OCI-LY1 (cell line): ENCODE data around the gene COL12A1.
"Not testable (repeated sequence)": the region's sequence is repeated elsewhere in the genome, so short reads cannot be mapped to it uniquely, and the experiment has no call there.

ENCODE experiments used
- H2AFZ ChIP-seq: fragments of 200-600 bp; sonication (generic), shearing (Covaris generic); 2 replicates; pipeline ENCODE4 v1.6.0; 2014; ENCODE audit warnings: antibody characterized with exemption, mild to moderate bottlenecking, low read length
- H3F3A ChIP-seq: fragments of 200-600 bp; sonication (generic), shearing (Covaris generic); 2 replicates; pipeline ENCODE4 v1.6.0; 2014; ENCODE audit warnings: mild to moderate bottlenecking, antibody characterized with exemption, low read length, moderate library complexity; ENCODE audit not compliant: insufficient read depth
- H3K27ac ChIP-seq: fragments of 200-600 bp; sonication (generic); 2 replicates; pipeline ENCODE4 v1.5.1; 2014; ENCODE audit warnings: low read length, mixed run types, mild to moderate bottlenecking, low read depth; ENCODE audit not compliant: poor library complexity, severe bottlenecking
- H3K27me3 ChIP-seq: fragments of 200-600 bp; sonication (generic); 2 replicates; pipeline ENCODE4 v1.6.0; 2014; ENCODE audit warnings: antibody characterized with exemption, mild to moderate bottlenecking, low read length, moderate library complexity; ENCODE audit not compliant: insufficient read depth
- H3K36me3 ChIP-seq: fragments of 200-600 bp; sonication (generic); 2 replicates; pipeline ENCODE4 v1.6.1; 2014; ENCODE audit warnings: mild to moderate bottlenecking, antibody characterized with exemption, low read length, moderate library complexity, mixed read lengths; ENCODE audit not compliant: insufficient read depth
- H3K4me1 ChIP-seq: fragments of 200-600 bp; sonication (generic); 2 replicates; pipeline ENCODE4 v1.5.1; 2014; ENCODE audit warnings: mild to moderate bottlenecking, low read length, moderate library complexity; ENCODE audit not compliant: insufficient read depth, severe bottlenecking
- H3K4me2 ChIP-seq: fragments of 200-600 bp; sonication (generic), shearing (Covaris generic); 2 replicates; pipeline ENCODE4 v1.6.1; 2014; ENCODE audit warnings: low read length
- H3K4me3 ChIP-seq: fragments of 200-600 bp; sonication (generic); 2 replicates; pipeline ENCODE4 v1.5.1; 2014; ENCODE audit warnings: low read length, low read depth, mild to moderate bottlenecking, mixed read lengths; ENCODE audit not compliant: poor library complexity, severe bottlenecking
- H3K79me2 ChIP-seq: fragments of 200-600 bp; shearing (Covaris generic); 2 replicates; pipeline ENCODE4 v1.6.1; 2016; ENCODE audit warnings: mixed run types, low read length, mixed read lengths; ENCODE audit not compliant: insufficient read depth
- H3K9ac ChIP-seq: fragments of 200-600 bp; sonication (generic), shearing (Covaris generic); 2 replicates; pipeline ENCODE4 v1.6.1; 2014; ENCODE audit warnings: mild to moderate bottlenecking, low read length, mixed read lengths
- H3K9me2 ChIP-seq: fragments of 200-600 bp; sonication (generic), shearing (Covaris generic); 2 replicates; pipeline ENCODE4 v1.6.1; 2014; ENCODE audit warnings: low read depth, mild to moderate bottlenecking, low read length, mixed read lengths
- H3K9me3 ChIP-seq: fragments of 200-600 bp; shearing (Covaris generic); 2 replicates; pipeline ENCODE4 v1.6.1; 2014; ENCODE audit warnings: low read length, mixed read lengths
- H4K20me1 ChIP-seq: fragments of 200-600 bp; sonication (generic), shearing (Covaris generic); 2 replicates; pipeline ENCODE4 v1.6.0; 2016; ENCODE audit warnings: mild to moderate bottlenecking, low read length; ENCODE audit not compliant: insufficient read depth
- CTCF ChIP-seq: fragments of 200-600 bp; sonication (generic), shearing (Covaris generic); IDR thresholded peaks from 2 replicates; pipeline ENCODE4 v1.5.1; 2017; ENCODE audit warnings: mild to moderate bottlenecking, antibody characterized with exemption, low read length, moderate library complexity, mixed read lengths
- EZH2 ChIP-seq: fragments of 200-600 bp; sonication (generic), shearing (Covaris generic); IDR thresholded peaks from 2 replicates; pipeline ENCODE4 v1.8.0; 2017; ENCODE audit warnings: borderline replicate concordance, mixed run types, mild to moderate bottlenecking, antibody characterized with exemption, low read length, moderate library complexity, mixed read lengths

The COL12A1 gene

GRCh38 chr6:75188221-75188925 lies 17.5 kb downstream of the COL12A1 start:
- no peak overlapping the region for H3K4me3 ChIP-seq
- H3F3A ChIP-seq = no peaks in the 10 kb centered on the region
- no peaks in the 10 kb centered on the region for H3K9me2 ChIP-seq
- no peaks in the 10 kb centered on the region for H4K20me1 ChIP-seq
- no peaks in the 10 kb centered on the region for H3K27me3 ChIP-seq
- no peaks in the 10 kb centered on the region for H3K9me3 ChIP-seq
- H2AFZ ChIP-seq = no peak overlapping the region
- no peak overlapping the region for H3K27ac ChIP-seq
- no peaks in the 10 kb centered on the region for H3K36me3 ChIP-seq
- no peak for TF ChIP-seq EZH2
- TF ChIP-seq CTCF = no peak
- H3K9ac ChIP-seq = no peak overlapping the region
- no peaks in the 10 kb centered on the region for H3K79me2 ChIP-seq
- H3K4me2 ChIP-seq = no peak overlapping the region
- H3K4me1 ChIP-seq = no peaks in the 10 kb centered on the region

GRCh38 chr6:75186581-75186980 lies 19.3 kb downstream of the COL12A1 start:
- not testable (repeated sequence) for H3K4me3 ChIP-seq, H3K36me3 ChIP-seq, H3K79me2 ChIP-seq, H3F3A ChIP-seq, H3K9ac ChIP-seq, H2AFZ ChIP-seq, H3K27ac ChIP-seq, H3K9me3 ChIP-seq, H4K20me1 ChIP-seq, H3K27me3 ChIP-seq, H3K9me2 ChIP-seq, H3K4me1 ChIP-seq, H3K4me2 ChIP-seq

- no peak for TF ChIP-seq CTCF
- Histone ChIP-seq H3K27me3 (no peaks in the 10 kb centered on the region), H3K27ac (no peak overlapping the region), H4K20me1 (no peaks in the 10 kb centered on the region), H3K4me2 (no peak overlapping the region), H3K36me3 (no peaks in the 10 kb centered on the region), H3K4me1 (no peaks in the 10 kb centered on the region), H2AFZ (no peak overlapping the region), H3K9me2 (no peaks in the 10 kb centered on the region), H3K4me3 (no peak overlapping the region), H3K79me2 (no peaks in the 10 kb centered on the region), H3K9ac (no peak overlapping the region), H3K9me3 (no peaks in the 10 kb centered on the region), H3F3A (no peaks in the 10 kb centered on the region)
Measured at GRCh38 chr6:75183099-75183541, 22.7 kb downstream of the COL12A1 start.

- no peak overlapping the region for H3K4me2 ChIP-seq
- H3K9me2 ChIP-seq = no peaks in the 10 kb centered on the region
- H3K27me3 ChIP-seq = no peaks in the 10 kb centered on the region
- H3K79me2 ChIP-seq = no peaks in the 10 kb centered on the region
- H2AFZ ChIP-seq = no peak overlapping the region
- no peak overlapping the region for H3K4me3 ChIP-seq
- no peaks in the 10 kb centered on the region for H3K4me1 ChIP-seq
- H4K20me1 ChIP-seq = no peaks in the 10 kb centered on the region
- no peak overlapping the region for H3K9ac ChIP-seq
- no peaks in the 10 kb centered on the region for H3K36me3 ChIP-seq
- TF ChIP-seq CTCF (no peak), EZH2 (no peak)
- no peaks in the 10 kb centered on the region for H3K9me3 ChIP-seq
- H3F3A ChIP-seq = no peaks in the 10 kb centered on the region
- H3K27ac ChIP-seq = no peak overlapping the region
Measured at GRCh38 chr6:75180864-75181263, 25.0 kb downstream of the COL12A1 start.
